Measurements from ENCODE around the gene HIVEP3.

GRCh38 chr1:41907446-41907845 lies 11.3 kb downstream of the HIVEP3 start:
- TF ChIP-seq CTCF (IDR thresholded peaks at IDR 0.05) = no peak
- TF ChIP-seq EZH2 (IDR thresholded peaks at IDR 0.05) = no peak
- no peak for TF ChIP-seq EZH2phosphoT487 (IDR thresholded peaks at IDR 0.05)
